ENCODE results near the gene POLR1G.

- no peak for TF ChIP-seq POLR2A (IDR thresholded peaks at IDR 0.05)
- TF ChIP-seq, protein P1, sequence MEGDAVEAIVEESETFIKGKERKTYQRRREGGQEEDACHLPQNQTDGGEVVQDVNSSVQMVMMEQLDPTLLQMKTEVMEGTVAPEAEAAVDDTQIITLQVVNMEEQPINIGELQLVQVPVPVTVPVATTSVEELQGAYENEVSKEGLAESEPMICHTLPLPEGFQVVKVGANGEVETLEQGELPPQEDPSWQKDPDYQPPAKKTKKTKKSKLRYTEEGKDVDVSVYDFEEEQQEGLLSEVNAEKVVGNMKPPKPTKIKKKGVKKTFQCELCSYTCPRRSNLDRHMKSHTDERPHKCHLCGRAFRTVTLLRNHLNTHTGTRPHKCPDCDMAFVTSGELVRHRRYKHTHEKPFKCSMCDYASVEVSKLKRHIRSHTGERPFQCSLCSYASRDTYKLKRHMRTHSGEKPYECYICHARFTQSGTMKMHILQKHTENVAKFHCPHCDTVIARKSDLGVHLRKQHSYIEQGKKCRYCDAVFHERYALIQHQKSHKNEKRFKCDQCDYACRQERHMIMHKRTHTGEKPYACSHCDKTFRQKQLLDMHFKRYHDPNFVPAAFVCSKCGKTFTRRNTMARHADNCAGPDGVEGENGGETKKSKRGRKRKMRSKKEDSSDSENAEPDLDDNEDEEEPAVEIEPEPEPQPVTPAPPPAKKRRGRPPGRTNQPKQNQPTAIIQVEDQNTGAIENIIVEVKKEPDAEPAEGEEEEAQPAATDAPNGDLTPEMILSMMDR (IDR thresholded peaks at IDR 0.05): no peak
These were observed 589 bp downstream of the POLR1G start for GRCh38 chr19:45407091-45407375.

All from thyroid gland (tissue), 4 donors.